Measurements from ENCODE around the gene ST7. TPM values are rescaled to one million over a fixed set of nuclear protein-coding genes. Genes with fewer than 3 reads are reported as not detected.

Gene ST7
- total and polyA plus RNA-seq, 2 of the 8 experiments (the other 6 are each of a cell fraction or from before 2014, with no cell fraction given) = 16.3 to 18.0 TPM

DNA sequence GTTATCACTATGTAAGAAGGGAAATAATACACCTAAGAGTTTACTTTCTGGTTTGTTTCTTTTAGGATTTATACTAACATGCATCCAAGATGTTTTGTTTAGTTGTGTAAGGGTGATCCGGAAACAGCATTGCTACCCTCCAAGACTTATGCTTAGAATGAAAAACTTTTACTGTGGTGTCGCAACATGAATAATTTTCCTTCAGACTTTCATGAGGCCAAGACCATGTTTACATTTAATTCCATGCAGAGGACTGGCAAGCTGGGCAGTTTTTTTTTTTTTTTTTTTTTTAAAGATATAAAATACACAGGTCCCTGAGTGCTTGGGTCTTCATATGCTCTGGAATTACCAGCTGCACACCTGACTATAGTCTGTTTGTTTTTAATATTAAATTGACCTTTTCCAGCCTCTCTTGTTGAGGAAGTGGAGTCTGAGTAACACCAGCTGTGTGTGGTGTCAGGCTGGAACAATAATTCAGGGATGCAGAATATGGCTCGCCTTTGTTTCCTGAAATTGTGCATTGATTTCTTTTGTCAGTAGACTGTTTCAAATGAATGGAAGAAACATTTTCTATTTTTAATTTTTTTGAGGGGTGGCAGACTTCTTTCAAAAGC is 81.7 kb downstream of the ST7 start (continued):
- TF ChIP-seq CHD7 (IDR thresholded peaks at IDR 0.05; ENCODE audit: insufficient replicate concordance, low read length) = no peak
- TF ChIP-seq, protein P1, sequence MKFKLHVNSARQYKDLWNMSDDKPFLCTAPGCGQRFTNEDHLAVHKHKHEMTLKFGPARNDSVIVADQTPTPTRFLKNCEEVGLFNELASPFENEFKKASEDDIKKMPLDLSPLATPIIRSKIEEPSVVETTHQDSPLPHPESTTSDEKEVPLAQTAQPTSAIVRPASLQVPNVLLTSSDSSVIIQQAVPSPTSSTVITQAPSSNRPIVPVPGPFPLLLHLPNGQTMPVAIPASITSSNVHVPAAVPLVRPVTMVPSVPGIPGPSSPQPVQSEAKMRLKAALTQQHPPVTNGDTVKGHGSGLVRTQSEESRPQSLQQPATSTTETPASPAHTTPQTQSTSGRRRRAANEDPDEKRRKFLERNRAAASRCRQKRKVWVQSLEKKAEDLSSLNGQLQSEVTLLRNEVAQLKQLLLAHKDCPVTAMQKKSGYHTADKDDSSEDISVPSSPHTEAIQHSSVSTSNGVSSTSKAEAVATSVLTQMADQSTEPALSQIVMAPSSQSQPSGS (IDR thresholded peaks at IDR 0.05; ENCODE audit: low read length) = no peak
- no peak for TF ChIP-seq KDM4A (IDR thresholded peaks at IDR 0.05; ENCODE audit: low read depth, low read length, severe bottlenecking)
- TF ChIP-seq FOSL1 (IDR thresholded peaks at IDR 0.05; ENCODE audit: insufficient read depth, low read depth, low read length) = no peak
- TF ChIP-seq MAFK (IDR thresholded peaks at IDR 0.05; ENCODE audit: low read depth, low read length) = no peak
- TF ChIP-seq BCL11A (IDR thresholded peaks at IDR 0.05; ENCODE audit: low read depth in 2 of 2, low read length in 2 of 2) = no peak
- TF ChIP-seq PHF8 (conservative IDR thresholded peaks at IDR 0.05; ENCODE audit: low read depth, low read length) = no peak
- no peak for TF ChIP-seq SUZ12 (IDR thresholded peaks at IDR 0.05; ENCODE audit: low read length)

All from H1 (cell line).